HL-60/S4 treated with phorbol 12-myristate 13-acetate at 8.2 ng/mL for 4 days and 3 days (cell line): ENCODE measurements around the gene DRC7.

Source experiments
- in situ Hi-C: fragments of 300-500 bp; cut with MboI; formaldehyde crosslinking; loops from 2 replicates; pipeline ENCODE4 v1.15.0; 2022; ENCODE audit warnings: low sequenced_read_pairs

DRC7 gene

DNA sequence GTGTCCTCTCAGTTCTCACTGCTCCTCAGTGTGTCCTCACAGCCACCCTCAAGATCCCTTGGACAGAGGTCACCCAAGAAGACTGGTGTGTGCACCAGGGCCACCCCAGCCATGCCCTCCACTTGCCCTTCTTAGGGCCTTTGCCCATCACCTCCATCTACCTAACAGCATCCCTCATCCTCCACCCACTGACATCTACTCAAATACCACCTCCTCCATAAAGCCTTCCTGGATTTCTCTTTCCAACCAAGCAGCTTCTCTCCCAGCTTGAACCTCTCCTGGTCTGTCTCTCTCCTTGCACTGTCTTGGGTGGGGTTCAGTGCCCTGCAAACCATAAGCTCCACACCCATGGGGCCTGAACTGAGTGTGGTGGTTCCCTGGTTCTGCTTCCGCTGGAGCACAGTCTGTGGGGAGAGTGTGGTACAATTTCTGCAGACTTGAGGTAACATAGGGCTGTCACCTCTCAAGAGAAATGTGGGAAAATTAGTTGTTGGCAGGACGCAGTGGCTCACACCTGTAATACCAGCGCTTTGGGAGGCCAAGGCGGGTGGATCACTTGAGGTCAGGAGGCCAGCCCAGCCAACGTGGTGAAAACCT, 55.3 kb downstream of the DRC7 start:
- in situ Hi-C loops = no loop called here

- in situ Hi-C loops = no loop called here
Measured at GRCh38 chr16:57750796-57751538, 56.4 kb downstream of the DRC7 start.

GRCh38 chr16:57751539-57752202, 57.1 kb downstream of the DRC7 start:
- in situ Hi-C loops = no loop called here

- in situ Hi-C loops = no loop called here
Measured at GRCh38 chr16:57752203-57752580, 57.6 kb downstream of the DRC7 start.

DNA sequence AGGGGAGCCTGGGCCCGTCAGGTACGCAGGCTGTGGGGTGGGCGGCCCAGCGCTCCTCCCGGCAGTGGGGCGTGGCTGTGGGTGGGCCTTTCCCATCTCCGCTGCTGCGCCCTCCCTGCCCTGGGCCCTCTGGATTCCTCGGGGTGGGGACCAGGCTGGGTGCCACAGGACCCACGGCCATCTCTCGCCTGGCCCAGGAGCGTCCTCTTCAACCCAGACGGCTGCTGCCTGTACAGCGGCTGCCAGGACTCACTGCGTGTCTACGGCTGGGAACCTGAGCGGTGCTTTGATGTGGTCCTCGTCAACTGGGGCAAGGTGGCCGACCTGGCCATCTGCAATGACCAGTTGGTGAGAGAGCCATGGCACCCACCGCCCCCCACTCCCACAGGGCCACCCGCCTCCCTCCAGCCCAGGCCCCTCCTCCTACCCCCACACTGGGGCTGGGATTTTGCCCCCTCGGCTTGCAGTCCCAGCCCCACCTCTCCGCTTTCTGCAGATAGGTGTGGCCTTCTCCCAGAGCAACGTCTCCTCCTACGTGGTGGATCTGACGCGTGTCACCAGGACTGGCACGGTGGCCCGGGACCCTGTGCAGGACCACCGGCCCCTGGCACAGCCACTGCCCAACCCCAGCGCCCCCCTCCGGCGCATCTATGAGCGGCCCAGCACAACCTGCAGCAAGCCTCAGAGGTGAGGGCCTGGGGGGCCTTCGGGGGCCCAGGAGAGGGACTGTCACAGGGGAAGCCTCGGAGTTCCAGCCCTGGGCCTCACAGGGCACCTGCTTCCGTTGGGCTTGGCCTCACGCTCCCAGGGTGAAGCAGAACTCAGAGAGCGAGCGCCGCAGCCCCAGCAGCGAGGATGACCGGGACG, 58.2 kb downstream of the DRC7 start:
- in situ Hi-C loops = no loop called here

GRCh38 chr16:57753448-57754353, 59.1 kb downstream of the DRC7 start:
- in situ Hi-C loops = no loop called here

DNA sequence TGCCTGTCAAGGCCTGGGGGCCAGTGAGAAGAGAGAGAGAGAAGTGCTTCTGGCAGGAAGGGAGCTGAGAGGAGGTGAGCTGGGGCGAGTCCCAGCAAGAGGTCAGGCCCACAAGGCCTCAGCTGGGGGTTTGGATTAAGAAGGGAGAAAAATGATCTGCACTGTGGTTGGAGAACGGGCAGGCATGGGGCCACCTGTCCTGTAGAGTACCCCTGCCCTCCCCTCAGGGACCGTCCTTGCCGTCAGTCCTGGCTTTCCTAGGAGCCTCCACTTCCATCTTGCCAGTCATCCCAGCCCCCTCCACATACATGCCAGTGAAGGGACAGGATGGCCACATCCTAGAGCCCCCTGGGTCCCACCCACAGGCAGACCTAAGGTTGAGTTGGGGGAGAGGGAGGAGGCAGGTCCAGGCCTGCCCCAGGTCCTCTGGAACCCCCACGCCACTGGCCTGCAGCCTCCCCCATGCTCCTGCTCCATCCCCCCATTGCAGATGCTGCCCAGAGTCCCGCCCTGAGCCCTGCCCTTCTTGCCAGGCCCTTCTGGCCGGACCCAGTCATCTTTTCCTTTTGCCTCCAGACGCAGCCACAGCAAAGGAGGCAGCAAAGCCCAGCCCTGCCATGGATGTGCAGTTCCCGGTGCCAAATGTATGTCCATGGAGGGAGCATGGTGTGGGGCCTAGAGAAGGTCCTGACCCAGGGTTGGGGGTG, 59.9 kb downstream of the DRC7 start:
- in situ Hi-C loops = no loop called here

GRCh38 chr16:57755061-57755684, 60.6 kb downstream of the DRC7 start:
- in situ Hi-C loops = no loop called here

GRCh38 chr16:57755726-57756423, 61.3 kb downstream of the DRC7 start:
- in situ Hi-C loops = no loop called here

DNA sequence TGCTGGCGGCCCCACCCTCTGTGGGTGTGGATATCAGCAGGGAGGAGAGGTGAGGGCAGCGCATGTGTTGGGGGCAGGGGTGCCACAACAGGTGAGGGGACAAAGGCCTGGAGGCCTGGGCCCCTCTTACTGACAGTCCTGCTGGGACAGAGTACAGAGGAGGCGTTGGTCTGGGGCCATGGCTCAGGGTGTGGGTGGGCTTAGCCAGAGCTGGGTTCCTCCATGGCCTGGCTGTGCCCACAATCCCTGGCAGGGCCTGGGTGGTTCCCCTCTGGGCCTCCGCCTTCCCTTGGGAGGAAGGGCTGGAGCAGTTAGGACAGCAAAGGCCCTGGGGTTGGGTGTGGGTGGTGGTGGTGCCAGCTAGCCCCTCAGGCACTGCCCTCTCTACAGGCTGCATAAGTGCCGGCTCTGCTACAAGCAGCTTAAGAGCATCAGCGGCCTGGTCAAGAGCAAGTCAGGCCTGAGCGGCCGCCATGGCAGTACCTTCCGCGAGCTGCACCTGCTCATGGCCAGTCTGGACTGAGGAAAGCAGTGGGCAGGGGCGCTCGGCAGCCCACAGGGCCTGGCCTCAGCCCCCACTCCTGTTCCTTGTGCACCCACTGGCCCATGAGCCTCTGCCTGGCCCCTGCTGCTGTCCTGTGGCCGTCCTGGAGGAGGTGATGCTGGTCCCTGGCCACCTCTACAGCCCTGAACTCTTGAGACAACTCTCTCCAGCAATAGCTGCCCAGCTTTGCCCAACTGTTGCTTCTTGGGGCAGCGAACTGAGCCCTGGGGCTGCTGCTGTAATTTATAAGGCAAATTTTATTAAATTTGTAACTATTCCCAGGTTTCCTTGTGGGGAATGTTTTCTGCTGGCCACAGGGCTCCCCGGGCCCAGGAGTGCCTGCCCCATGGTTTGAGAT, 62.1 kb downstream of the DRC7 start:
- in situ Hi-C loops = no loop called here

DNA sequence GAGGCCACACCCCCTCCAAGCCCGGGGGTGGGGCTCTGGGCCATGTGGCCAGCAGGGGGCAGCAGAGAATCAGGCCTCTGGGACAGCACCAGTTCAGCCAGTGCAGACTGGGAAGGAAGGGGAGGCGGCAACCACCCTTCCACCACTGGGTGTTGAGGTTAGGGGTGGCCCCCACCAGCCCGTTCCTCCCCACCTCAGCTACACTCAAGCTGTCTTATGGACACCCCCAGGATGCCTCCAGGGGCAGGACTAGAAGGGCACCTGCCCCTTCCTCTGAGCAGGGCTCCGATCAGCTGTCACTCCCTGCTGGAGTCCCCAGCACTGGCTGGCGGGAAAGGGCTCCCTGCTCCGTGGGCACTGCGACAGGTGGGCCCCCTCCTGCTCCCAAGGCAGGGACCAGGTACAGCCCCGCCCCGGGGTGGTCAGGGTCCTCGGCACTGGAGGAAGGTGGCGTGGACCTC, 62.8 kb downstream of the DRC7 start:
- in situ Hi-C loops = no loop called here

GRCh38 chr16:57757883-57758282, 63.3 kb downstream of the DRC7 start:
- in situ Hi-C loops = no loop called here

GRCh38 chr16:57758331-57759117, 63.9 kb downstream of the DRC7 start:
- in situ Hi-C loops = no loop called here

- in situ Hi-C loops = no loop called here
Measured at GRCh38 chr16:57759131-57759530, 64.5 kb downstream of the DRC7 start.

- in situ Hi-C loops = no loop called here
Measured at GRCh38 chr16:57759541-57760356, 65.1 kb downstream of the DRC7 start.
